ENCODE results near the gene CCR5AS.
"Not testable (repeated sequence)": the region's sequence is repeated elsewhere in the genome, so short reads cannot be mapped to it uniquely, and the experiment has no call there.

CCR5AS gene

GRCh38 chr3:46435081-46435726, 28.3 kb upstream of the CCR5AS start:
- peaks cover 2% of the 10 kb centered on the region for H3K36me3 Mint-ChIP-seq
- H3K9me3 Mint-ChIP-seq (ENCODE audit: low read depth) = peaks cover 6% of the 10 kb centered on the region
- no peak overlapping the region for H3K4me3 Mint-ChIP-seq
- H3K4me1 Mint-ChIP-seq (ENCODE audit: low read depth) = no peaks in the 10 kb centered on the region
- H3K27ac Mint-ChIP-seq = no peak overlapping the region
- H3K27me3 Mint-ChIP-seq = no peaks in the 10 kb centered on the region

DNA sequence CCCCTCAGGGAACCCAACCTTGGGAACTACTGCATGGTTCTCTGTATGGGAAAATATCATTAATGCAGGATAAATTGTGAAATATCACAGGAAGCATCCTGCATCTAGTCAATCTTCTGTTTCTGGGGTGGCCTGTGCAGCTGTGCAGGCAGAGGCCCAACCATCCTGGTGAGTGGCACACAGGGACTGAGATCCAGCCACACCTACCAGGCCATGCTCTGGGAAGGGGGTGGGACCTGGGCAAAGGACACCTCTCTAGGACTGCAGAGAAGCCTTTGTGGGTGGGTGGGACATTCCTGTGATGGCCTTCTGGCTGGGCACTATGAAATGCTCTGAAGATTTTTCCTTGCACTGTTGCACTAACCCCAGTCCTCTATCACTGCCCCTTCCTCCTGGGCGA, 27.0 kb upstream of the CCR5AS start:
- H3K9me3 Mint-ChIP-seq (ENCODE audit: low read depth) = peaks cover 6% of the 10 kb centered on the region
- H3K27ac Mint-ChIP-seq = no peak overlapping the region
- H3K36me3 Mint-ChIP-seq = peaks cover 2% of the 10 kb centered on the region
- H3K4me1 Mint-ChIP-seq (ENCODE audit: low read depth) = no peaks in the 10 kb centered on the region
- no peaks in the 10 kb centered on the region for H3K27me3 Mint-ChIP-seq
- H3K4me3 Mint-ChIP-seq = no peak overlapping the region

DNA sequence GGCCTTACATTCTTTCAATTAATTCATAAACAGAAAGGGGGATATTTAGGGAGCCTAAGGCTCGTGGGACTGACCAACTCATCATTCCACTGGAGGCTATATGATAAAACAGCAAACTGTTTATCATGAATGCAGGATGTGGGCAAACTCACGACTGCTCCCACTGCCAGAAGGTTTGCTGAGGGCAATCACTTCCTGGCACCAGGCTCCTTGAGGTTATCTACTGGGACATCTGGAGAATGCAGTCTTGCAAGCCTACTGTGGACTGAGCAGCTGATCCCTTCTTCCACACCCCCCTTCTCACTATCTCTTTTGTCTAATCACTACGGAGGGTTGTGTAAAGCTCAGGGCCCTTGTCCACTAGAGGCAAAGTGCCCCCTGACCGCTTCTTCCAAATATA, 26.3 kb upstream of the CCR5AS start:
- not testable (repeated sequence) for H3K27ac Mint-ChIP-seq; H3K9me3 Mint-ChIP-seq (ENCODE audit: low read depth); H3K27me3 Mint-ChIP-seq; H3K36me3 Mint-ChIP-seq; H3K4me1 Mint-ChIP-seq (ENCODE audit: low read depth); H3K4me3 Mint-ChIP-seq

DNA sequence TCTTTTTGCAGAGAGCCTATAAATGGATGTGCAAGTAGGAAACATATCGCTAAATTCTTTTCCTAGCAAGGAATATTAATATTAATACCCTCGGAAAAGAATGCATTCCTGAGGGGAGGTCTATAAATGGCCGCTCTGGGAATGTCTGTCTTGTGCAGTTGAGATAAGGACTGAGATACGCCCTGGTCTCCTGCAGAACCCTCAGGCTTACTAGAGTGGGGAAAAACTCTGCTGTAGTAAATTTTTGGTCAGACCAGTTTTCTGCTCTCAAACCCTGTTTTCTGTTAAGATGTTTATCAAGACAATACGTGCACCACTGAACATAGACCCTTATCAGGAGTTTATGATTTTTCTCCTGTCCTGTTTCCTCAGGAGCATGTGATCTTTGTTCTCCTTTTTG, 25.0 kb upstream of the CCR5AS start:
- H3K9me3 Mint-ChIP-seq (ENCODE audit: low read depth); H3K4me1 Mint-ChIP-seq (ENCODE audit: low read depth); H3K27ac Mint-ChIP-seq; H3K36me3 Mint-ChIP-seq; H3K4me3 Mint-ChIP-seq; H3K27me3 Mint-ChIP-seq: not testable (repeated sequence)

GRCh38 chr3:46430879-46431278, 24.0 kb upstream of the CCR5AS start:
- not testable (repeated sequence) for H3K9me3 Mint-ChIP-seq (ENCODE audit: low read depth); H3K4me3 Mint-ChIP-seq; H3K27me3 Mint-ChIP-seq; H3K4me1 Mint-ChIP-seq (ENCODE audit: low read depth); H3K27ac Mint-ChIP-seq; H3K36me3 Mint-ChIP-seq

DNA sequence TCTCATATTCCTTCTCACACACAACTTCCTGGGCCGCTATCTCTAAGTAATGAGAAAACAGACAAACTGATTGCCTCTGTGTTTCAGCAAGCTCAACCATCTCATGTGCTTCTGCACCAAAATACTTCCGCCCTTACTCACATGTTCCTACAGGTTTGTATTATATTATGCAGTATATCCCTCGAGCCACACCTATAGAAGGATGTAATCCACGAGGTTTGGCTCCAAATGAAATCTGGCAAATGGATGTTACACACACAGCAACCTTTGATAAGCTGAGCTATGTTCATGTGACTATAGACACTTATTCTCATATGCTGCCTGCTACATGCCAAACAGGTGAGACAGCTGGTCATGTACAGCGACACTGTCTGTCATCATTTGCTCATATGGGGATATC, 22.8 kb upstream of the CCR5AS start:
- Mint-ChIP-seq H3K27ac (no peak overlapping the region), H3K27me3 (no peaks in the 10 kb centered on the region), H3K9me3 (ENCODE audit: low read depth) (peaks cover 6% of the 10 kb centered on the region), H3K4me1 (ENCODE audit: low read depth) (peaks cover 3% of the 10 kb centered on the region), H3K4me3 (no peak overlapping the region), H3K36me3 (peaks cover 2% of the 10 kb centered on the region)

DNA sequence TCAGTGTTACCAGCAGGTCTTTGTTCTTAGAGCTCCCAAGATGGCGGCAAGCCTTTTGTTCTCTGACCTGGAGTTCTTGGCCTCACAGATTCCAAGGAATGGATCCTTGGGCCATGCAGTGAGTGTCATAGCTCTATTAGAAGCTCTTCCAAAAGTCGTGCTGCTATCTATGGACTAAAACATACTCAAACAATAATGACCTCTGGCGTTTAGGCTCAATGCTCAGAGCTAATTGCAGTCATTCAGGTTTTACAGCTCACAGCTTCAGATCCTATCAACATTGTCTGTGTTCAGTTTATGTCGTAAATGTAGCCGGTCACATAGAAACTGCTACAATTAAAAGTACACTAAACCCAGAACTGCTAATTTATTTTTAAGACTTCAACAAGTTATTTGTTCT, 22.4 kb upstream of the CCR5AS start:
- Mint-ChIP-seq H3K9me3 (ENCODE audit: low read depth) (peaks cover 6% of the 10 kb centered on the region), H3K27ac (no peak overlapping the region), H3K4me3 (no peak overlapping the region), H3K27me3 (no peaks in the 10 kb centered on the region), H3K4me1 (ENCODE audit: low read depth) (peaks cover 3% of the 10 kb centered on the region), H3K36me3 (peaks cover 2% of the 10 kb centered on the region)

GRCh38 chr3:46427916-46428833, 21.3 kb upstream of the CCR5AS start:
- no peak overlapping the region for H3K27ac Mint-ChIP-seq
- peaks cover 3% of the 10 kb centered on the region for H3K4me1 Mint-ChIP-seq (ENCODE audit: low read depth)
- no peaks in the 10 kb centered on the region for H3K27me3 Mint-ChIP-seq
- H3K4me3 Mint-ChIP-seq = no peak overlapping the region
- H3K9me3 Mint-ChIP-seq (ENCODE audit: low read depth) = peaks cover 6% of the 10 kb centered on the region
- peaks cover 2% of the 10 kb centered on the region for H3K36me3 Mint-ChIP-seq

DNA sequence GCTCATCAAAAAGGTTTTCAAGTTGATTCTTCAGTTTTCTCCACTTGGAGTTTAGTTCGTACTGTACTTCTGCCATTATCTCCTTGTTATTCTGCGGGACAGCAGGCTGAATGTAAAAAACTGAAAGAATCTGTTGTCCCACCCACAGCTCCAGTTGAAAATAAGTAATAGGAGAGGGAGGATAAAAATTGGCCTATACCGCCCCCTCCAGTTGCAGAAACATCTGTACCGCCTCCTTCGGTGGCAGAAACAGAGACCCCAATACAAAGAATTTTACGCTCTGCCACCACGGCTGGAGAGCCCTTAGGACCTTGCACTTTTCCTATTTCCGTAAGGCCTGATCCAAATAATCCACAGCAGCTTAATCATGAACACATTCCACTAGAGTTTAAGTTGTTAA, 20.5 kb upstream of the CCR5AS start:
- not testable (repeated sequence) for H3K9me3 Mint-ChIP-seq (ENCODE audit: low read depth); H3K4me1 Mint-ChIP-seq (ENCODE audit: low read depth); H3K27ac Mint-ChIP-seq; H3K4me3 Mint-ChIP-seq; H3K27me3 Mint-ChIP-seq; H3K36me3 Mint-ChIP-seq

DNA sequence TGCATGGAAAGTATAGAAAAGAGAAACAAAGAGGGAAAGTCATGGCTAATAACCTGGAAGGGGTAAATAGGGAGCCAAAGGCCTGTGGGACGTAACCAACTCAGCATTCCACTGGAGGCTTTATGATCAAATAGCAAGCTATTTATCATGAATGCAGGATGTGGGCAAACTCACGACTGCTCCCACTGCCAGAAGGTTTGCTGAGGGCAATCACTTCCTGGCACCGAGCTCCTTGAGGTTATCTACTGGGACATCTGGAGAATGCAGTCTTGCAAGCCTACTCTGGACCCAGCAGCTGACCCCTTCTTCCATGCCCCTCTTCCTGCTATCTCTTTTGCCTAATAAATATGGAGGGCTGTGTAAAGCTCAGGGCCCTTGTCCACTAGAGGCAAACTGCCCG, 19.6 kb upstream of the CCR5AS start:
- H3K27ac Mint-ChIP-seq; H3K4me3 Mint-ChIP-seq; H3K27me3 Mint-ChIP-seq; H3K9me3 Mint-ChIP-seq (ENCODE audit: low read depth); H3K36me3 Mint-ChIP-seq; H3K4me1 Mint-ChIP-seq (ENCODE audit: low read depth): not testable (repeated sequence)

DNA sequence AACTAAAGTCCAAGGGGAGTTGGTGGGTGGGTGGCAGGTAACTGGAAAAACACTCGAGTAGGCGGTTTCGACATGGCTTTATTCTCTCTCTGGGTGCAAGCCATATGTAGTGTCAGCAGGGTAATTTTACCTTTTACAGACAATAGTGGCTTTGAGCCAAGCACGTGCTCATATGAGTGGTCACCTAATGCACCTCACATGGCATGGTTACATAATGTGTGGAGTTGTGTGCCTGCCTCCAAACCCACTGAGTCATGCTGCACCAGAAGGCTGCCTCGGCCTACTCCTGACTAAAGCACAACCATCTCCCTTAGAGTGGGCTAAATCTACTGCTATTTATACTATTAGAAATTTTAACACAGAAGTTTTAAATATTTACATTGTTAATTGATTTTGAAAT, 16.7 kb upstream of the CCR5AS start:
- Mint-ChIP-seq H3K27ac (no peak overlapping the region), H3K4me1 (ENCODE audit: low read depth) (peaks cover 3% of the 10 kb centered on the region)

GRCh38 chr3:46422617-46423016, 15.8 kb upstream of the CCR5AS start:
- H3K4me3 Mint-ChIP-seq = no peak overlapping the region
- H3K9me3 Mint-ChIP-seq (ENCODE audit: low read depth) = no peaks in the 10 kb centered on the region
- no peak overlapping the region for H3K27ac Mint-ChIP-seq
- H3K27me3 Mint-ChIP-seq = no peaks in the 10 kb centered on the region
- peaks cover 3% of the 10 kb centered on the region for H3K4me1 Mint-ChIP-seq (ENCODE audit: low read depth)
- H3K36me3 Mint-ChIP-seq = no peaks in the 10 kb centered on the region

More for the DNA sequence above, 16.7 kb upstream of the CCR5AS start:
- no peak overlapping the region for H3K4me3 Mint-ChIP-seq
- no peaks in the 10 kb centered on the region for H3K36me3 Mint-ChIP-seq
- no peaks in the 10 kb centered on the region for H3K27me3 Mint-ChIP-seq
- H3K9me3 Mint-ChIP-seq (ENCODE audit: low read depth) = no peaks in the 10 kb centered on the region

DNA sequence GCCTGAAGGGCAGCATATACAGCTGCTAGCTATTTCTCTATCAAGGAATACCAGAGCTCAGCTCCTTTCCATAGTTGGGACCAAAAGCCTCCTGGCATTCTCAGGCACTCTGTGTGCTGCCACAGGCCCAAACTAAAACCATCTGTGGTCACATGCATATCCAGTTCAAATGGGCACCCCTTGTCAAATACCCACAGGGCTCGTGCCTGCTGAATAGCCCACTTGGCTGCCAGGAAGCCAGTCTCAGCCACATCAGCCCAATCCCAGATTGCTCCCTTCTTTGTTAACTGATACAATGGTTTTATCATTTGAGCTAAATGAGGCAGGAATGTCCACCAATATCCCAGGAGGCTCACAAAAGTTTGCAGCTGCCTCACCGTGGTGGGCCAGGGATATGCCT, 14.1 kb upstream of the CCR5AS start:
- peaks cover 6% of the 10 kb centered on the region for H3K4me1 Mint-ChIP-seq (ENCODE audit: low read depth)
- no peaks in the 10 kb centered on the region for H3K9me3 Mint-ChIP-seq (ENCODE audit: low read depth)
- H3K27ac Mint-ChIP-seq = no peak overlapping the region
- H3K4me3 Mint-ChIP-seq = no peak overlapping the region
- H3K27me3 Mint-ChIP-seq = no peaks in the 10 kb centered on the region
- H3K36me3 Mint-ChIP-seq = no peaks in the 10 kb centered on the region

DNA sequence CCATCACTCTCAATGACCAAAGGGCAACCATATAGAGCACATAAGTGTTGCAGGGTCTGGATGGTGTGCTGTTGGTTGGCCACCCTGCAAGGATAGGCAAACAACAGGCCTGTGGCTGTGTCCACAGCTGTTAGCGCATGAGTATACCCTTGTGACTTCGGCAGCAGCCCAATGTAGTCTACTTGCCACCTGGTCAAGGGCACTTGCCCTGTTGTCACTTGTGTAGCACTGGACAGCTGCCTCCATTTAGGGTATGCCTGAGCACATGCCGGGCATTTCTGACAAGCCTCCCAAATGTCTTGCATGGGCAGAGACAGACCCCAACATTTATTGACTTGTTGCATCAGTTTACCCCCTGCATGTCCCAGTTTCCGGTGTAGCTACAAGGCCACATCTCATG, 12.9 kb upstream of the CCR5AS start:
- H3K27ac Mint-ChIP-seq = no peak overlapping the region
- no peaks in the 10 kb centered on the region for H3K9me3 Mint-ChIP-seq (ENCODE audit: low read depth)
- no peak overlapping the region for H3K4me3 Mint-ChIP-seq
- H3K36me3 Mint-ChIP-seq = no peaks in the 10 kb centered on the region
- peaks cover 10% of the 10 kb centered on the region for H3K4me1 Mint-ChIP-seq (ENCODE audit: low read depth)
- H3K27me3 Mint-ChIP-seq = no peaks in the 10 kb centered on the region

DNA sequence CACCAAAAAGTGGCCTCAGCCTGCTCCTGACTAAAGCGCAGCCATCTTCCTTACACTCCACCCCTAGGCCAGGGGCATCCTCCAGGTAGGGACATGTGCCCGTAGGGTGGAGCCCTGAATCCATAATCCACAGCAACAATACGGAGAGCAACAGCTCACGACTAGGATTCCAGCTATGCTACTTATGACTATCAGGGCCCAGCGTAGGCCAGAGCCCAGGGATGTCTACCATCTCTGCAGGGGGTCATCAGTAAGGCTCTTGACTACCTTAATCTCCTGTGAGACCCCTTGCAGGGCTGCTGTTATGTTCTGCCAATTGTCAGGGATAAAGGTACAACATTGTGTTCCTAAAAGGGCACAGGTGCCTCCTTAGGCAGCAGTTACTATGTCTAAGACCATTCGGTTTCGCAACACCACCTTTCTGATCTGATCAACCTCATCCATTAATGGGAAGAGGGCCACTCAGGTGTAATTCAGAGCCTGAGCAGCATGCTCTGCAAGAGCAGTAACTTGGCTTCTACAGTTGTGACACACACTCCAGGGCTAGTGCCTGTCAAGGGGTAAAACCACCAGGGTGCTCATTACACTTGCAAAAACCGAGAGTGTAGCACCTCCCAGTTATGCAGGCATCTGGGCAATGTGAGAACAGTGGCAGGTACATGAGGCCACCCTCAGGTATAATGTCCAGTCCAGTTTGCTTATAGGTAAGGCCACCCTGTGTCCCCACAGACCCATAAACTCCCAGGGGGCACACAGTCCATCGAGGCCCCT, 11.2 kb upstream of the CCR5AS start:
- Mint-ChIP-seq H3K9me3 (ENCODE audit: low read depth) (no peaks in the 10 kb centered on the region), H3K27ac (no peak overlapping the region), H3K4me3 (no peak overlapping the region), H3K4me1 (ENCODE audit: low read depth) (peaks cover 10% of the 10 kb centered on the region), H3K27me3 (no peaks in the 10 kb centered on the region), H3K36me3 (no peaks in the 10 kb centered on the region)

Data from activated naive CD8-positive, alpha-beta T cell (primary cell).